ENCODE results near the gene MYL1.

The MYL1 gene

DNA sequence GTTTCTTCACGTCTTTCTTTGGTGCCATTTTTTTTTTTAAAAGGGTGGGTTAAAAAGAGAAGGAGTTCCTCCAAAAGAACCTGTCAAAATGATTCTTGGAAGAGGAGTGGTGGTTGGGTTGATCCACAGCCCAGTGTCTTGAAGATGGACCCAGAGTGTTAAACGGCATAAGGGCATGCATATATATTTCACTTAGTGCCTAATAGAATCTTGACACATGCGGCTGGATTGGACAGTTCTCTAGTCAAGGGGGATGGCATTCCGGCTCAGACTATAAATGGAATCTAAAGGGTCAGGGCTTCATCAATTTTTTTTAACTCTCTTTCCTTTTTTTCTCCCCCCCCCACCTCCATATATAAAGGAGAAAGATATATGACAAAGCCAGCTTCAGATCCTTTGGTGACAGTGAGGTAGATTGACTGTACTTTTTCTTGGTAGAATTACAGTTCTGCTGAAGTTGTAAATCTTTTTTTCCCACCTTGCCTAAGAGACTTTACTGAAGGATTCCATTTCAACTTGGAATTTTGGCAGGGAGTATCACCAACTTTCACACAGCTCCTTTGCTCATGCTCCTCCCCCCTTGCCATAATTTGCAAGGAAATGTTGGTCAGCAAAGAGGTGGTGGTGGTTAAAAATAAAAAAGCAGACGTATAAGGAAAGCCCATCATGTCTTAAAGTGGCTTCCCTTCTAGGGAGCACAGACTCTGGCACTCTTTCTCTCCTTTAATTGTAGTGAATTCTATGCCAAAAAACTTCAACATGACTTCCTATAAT, at the start of gene MYL1:
Gene MYL1, minus strand, starts transcription at position 160 of the 774 bp plus-strand sequence. Its CDS starts 132 bp downstream, at position 28.
- DNase-seq (ENCODE audit: low read depth in 2 of 2): no peak

GRCh38 chr2:210363876-210364275, 48.9 kb upstream of the MYL1 start:
- no peak for DNase-seq (ENCODE audit: low read depth in 2 of 2)

GRCh38 chr2:210363261-210363660, 48.3 kb upstream of the MYL1 start:
- DNase-seq (ENCODE audit: low read depth in 2 of 2): no peak

DNA sequence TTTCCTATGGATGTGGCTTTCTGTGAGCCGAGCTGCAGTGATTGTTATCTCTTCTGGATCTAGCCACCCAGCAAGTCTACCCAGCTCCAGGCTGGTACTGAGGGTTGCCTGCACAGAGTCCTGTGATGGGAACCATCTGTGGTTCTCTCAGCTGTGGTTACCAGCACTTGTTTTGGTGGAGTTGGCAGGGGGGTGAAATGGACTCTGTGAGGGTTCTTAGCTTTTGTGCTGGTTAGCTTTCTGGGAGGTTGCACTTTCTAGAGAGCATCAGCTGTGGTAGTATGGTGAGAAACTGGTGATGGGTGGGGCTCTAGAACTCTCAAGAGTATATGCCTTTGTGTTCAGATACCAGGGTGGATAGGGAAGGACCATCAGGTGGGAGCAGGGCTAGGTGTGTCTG, 45.4 kb upstream of the MYL1 start:
- DNase-seq (ENCODE audit: low read depth in 2 of 2): no peak

DNA sequence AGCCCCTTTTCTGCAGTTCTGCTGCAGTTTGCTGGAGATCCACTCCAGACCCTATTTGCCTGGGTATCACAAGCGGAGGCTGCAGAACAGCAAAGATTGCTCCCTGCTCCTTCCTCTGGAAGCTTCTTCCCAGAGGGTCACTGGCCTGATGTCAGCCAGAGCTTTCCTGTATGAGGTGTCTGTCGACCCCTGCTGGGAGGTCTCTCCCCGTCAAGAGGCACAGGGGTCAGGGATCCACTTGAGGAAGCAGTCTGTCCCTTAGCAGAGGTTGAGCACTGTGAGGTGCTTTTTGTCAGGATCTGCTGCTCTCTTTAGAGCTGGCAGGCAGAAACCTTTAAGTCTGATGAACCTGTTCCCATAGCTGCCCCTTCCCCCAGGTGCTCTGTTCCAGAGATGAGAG, 42.0 kb upstream of the MYL1 start:
- no peak for DNase-seq (ENCODE audit: low read depth in 2 of 2)

- no peak for DNase-seq (ENCODE audit: low read depth in 2 of 2)
Measured at GRCh38 chr2:210337159-210337558, 22.2 kb upstream of the MYL1 start.

DNA sequence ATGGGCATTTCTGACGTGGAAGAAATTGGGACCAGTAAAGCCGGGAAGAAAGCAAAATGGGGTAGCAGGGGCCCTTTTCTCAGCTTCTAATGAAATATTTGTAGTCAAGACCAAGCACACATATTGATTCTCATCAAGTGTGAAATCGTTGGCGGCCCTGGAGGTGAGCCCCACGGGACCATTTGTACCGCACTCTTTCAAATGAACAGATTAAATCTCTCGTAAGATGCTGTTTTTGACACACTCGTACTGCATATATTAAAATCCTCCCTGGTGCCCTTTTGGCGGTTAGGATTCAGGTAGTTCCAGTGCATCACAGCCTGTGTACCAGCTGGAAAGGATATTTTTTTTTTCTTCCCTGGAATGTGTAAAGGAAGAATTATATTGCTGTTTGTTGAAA, 9.9 kb upstream of the MYL1 start:
- DNase-seq (ENCODE audit: low read depth in 2 of 2): no peak

- no peak for DNase-seq (ENCODE audit: low read depth in 2 of 2)
Measured at GRCh38 chr2:210324458-210324857, 9.5 kb upstream of the MYL1 start.

DNA sequence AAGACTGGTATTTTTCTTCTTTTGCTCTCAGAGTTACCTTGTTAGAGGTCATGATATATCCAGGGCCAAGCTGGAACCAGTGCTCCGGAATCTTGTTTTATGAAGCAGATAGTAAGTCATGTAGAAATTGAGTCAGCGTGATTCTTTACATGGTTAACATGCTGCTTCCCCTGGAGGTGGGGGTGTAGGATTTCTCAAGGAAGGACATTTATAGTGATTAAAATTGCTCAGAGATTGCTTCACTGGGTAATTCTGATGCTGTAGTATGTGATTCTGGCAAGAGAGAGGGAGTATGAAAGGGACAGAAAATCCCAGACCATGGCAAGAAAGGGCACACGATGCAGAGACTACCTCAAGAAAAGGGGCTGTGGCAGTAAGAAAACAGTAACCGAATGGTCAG, 8.0 kb upstream of the MYL1 start:
- no peak for DNase-seq (ENCODE audit: low read depth in 2 of 2)

GRCh38 chr2:210318891-210319290, 3.9 kb upstream of the MYL1 start:
- no peak for DNase-seq (ENCODE audit: low read depth in 2 of 2)

GRCh38 chr2:210318486-210318885, 3.5 kb upstream of the MYL1 start:
- no peak for DNase-seq (ENCODE audit: low read depth in 2 of 2)

GRCh38 chr2:210310550-210310949, 4.4 kb downstream of the MYL1 start:
- no peak for DNase-seq (ENCODE audit: low read depth in 2 of 2)

GRCh38 chr2:210309548-210310233, 5.3 kb downstream of the MYL1 start:
- no peak for DNase-seq (ENCODE audit: low read depth in 2 of 2)

GRCh38 chr2:210303498-210303897, 11.5 kb downstream of the MYL1 start:
- no peak for DNase-seq (ENCODE audit: low read depth in 2 of 2)

DNA sequence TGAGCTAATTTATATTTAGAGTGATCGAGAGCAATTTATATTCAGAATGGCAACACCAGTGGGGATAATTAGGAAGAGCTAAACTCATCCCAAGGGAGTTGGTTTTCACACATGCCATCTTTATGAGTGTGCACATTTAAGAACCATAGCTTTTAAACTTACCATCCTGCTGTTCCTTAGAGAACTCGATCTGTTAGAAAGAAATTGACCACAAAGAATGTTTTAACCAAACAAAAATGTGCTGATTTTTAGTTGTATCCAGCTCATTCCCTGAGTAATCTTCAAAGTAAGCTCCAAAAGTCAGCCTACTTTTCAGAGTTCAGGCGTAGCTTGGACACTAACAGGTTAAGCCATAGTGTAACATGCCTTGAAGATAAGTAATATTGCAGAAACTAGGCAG, 12.6 kb downstream of the MYL1 start:
- DNase-seq (ENCODE audit: low read depth in 2 of 2): no peak

- DNase-seq (ENCODE audit: low read depth in 2 of 2): no peak
Measured at GRCh38 chr2:210299866-210300373, 15.1 kb downstream of the MYL1 start.

DNA sequence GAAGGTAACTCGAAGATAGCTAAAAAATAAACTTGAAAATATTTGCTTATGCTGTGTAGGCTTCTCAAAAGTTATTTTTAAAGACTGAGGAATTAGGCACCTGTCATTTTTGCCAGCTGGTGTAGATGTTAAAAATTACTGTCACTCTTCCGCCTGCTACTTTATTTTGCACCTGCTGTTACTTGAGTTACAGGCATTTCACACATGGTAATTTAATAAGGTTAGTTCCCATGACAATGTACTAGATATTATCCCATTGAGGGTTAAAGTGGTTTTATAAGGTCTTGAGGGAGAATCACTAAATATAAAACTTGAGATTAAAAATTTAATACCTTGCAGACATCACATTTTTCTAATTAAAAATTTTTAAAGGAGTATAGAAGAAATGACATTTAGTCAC, 26.6 kb downstream of the MYL1 start:
- DNase-seq (ENCODE audit: low read depth in 2 of 2): no peak

- DNase-seq (ENCODE audit: low read depth in 2 of 2): no peak
Measured at GRCh38 chr2:210287301-210287700, 27.7 kb downstream of the MYL1 start.

DNA sequence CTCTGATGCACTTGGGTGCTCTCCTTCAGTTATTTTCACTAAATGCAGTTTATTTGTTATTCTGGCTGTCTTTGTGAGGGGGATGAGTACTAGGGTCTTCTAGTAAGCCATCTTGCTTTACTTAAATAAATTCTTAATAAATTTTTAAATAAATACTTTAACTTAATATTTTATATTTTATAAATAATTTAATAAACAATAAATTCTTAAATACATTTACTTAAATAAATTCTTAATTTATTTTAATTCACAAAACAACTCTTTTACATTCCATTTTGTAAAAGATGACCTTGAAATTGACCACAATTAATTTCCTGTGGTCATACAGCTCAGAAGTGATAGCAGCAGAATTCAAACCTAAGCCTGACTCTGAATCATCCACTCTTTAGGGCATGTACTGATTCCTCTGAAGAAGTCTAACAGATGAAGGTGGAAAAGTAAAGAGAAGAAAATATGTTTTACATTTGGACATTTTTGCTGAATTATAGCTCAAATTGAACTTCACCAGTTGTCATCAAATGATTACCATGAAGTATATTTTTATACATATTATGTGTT, 28.8 kb downstream of the MYL1 start:
- no peak for DNase-seq (ENCODE audit: low read depth in 2 of 2)

- DNase-seq (ENCODE audit: low read depth in 2 of 2): no peak
Measured at GRCh38 chr2:210277133-210277532, 37.8 kb downstream of the MYL1 start.

GRCh38 chr2:210271300-210271699, 43.7 kb downstream of the MYL1 start:
- no peak for DNase-seq (ENCODE audit: low read depth in 2 of 2)

DNA sequence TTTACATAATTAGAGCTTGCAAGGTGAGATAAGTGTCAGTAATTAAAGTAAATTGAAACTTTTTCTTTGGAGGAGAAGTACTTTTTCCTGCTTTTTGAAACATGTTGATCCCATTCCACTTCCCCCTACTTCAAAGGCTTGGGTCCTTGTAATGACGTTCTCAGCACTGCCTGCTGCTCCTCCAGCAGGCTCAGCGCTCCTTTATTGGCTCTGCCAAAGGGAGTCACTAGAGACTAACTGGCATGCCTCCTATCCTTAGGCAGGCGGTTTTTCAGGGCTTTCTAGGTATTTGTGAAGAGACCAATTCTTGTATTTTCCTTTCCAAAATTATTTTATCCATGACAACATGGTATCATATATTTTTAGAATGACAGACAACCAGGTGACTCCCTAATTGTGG, 45.8 kb downstream of the MYL1 start:
- no peak for DNase-seq (ENCODE audit: low read depth in 2 of 2)

- DNase-seq (ENCODE audit: low read depth in 2 of 2): no peak
Measured at GRCh38 chr2:210268281-210268680, 46.7 kb downstream of the MYL1 start.

Data from stimulated activated CD8-positive, alpha-beta memory T cell treated with anti-CD3 and anti-CD28 coated beads, Interleukin-2, amount 100 ng/mL, for 48 hours (primary cell).